GM21786 (cell line): ENCODE results near the gene FUNDC2.

Experiments used
- ATAC-seq: cut with Tn5 transposase; IDR thresholded peaks from one replicate; pipeline ENCODE4 v1.9.1; 2021; ENCODE audit not compliant: unreplicated experiment

Gene FUNDC2

DNA sequence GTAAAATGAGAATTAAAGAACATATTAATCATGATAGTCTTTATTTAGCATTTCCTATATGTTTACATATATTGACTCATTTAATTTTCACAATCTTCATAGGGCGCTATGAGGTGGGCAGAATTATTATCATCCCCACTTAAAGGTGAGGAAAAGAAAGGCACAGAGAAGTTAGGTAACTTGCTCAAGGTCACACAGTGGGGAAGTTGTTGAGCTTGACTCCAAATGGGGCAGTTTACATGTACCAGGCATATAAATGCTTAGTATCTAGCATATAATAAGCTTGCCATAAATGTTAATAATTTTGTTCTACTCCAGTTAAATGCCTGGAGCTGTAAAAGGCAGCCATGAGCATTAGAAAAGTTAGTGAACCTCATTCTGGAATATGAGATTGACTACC, 42.8 kb downstream of the FUNDC2 start:
- no peak for ATAC-seq

- no peak for ATAC-seq
Observed at GRCh38 chrX:155070038-155070437, 43.4 kb downstream of the FUNDC2 start.

GRCh38 chrX:155070663-155070974, 44.0 kb downstream of the FUNDC2 start:
- ATAC-seq, result peak; percentile 21

- peak; percentile 84 for ATAC-seq
Observed at GRCh38 chrX:155070975-155071693, 44.5 kb downstream of the FUNDC2 start, which contains the start of the genes BRCC3, CMC4 and MTCP1. Gene BRCC3 (plus strand): TSS chrX:155071508. CDS start chrX:155071528, 20 bp downstream. Gene CMC4 (minus strand): TSS chrX:155071136. CDS start chrX:155064023, 7,113 bp downstream. Gene MTCP1 (minus strand): TSS chrX:155071136. CDS start chrX:155066010, 5,126 bp downstream.

DNA sequence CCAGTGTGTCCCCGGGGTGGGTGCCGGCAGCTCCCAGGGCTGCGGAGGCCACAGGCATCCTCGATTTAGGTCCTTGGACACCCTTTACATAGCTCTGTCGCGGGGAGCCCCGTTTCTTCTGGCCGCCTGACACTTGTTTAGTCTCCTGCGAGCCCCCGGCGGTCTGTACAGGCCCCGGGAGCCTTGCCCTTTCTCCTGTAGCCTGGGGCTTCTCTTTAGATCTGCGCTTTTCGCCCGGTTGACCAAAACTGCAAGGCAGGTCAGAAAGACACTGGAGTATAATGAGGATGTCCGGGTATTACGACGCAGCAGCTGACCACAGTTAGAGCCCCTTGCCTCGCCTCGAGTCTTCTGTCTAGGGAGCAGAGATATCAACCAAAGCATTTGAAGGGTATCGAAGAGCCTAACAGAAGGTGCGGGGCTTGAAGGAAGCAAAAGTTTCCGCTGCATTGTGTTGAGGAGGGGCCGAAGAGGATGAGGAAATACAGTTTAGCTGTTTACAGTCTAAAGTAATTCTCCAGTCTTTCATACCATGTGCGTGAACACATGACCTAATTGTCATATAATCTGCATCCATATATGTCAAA, 45.1 kb downstream of the FUNDC2 start:
- no peak for ATAC-seq

- ATAC-seq, result no peak
Observed at GRCh38 chrX:155086202-155086840, 59.7 kb downstream of the FUNDC2 start.

DNA sequence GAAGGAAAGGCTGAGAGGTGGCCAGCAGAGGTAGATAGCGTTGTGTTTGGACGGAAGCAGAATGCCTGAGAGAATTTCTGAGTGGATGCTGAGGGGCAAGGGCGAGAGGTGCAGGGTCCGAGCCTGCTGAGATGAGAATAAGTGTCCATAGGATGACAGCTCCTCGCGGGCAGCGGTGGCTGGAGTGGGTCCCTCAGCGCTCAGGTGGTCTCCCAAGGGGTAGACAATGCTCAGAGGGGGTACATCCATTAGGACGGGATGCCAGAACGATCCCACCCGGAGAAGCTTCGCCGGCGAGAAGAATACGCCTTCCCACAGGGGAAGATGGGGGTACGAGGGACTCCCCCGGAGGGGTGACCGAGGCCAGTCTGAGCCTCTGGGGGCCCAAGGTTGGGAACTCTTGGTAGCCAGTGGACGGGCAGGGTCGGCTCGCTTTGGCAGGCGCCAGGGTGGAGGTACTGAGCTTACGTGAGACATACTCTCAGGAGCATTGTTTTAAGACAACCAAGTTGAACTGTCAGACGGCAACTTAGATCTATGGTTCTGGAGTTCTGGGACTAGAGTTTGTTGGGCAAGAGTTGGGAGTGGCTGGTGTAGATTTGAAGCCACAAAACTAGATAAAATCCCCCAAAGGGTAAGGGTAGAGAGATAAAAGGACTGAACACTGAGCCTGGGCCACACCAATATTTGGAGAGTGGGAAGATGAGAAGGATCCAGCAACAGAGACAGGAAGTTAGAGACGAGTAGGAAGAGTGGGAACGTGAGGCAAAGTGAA, 60.5 kb downstream of the FUNDC2 start:
- ATAC-seq, result no peak

GRCh38 chrX:155094468-155095061, 67.9 kb downstream of the FUNDC2 start:
- ATAC-seq, result no peak

GRCh38 chrX:155105919-155106318, 79.3 kb downstream of the FUNDC2 start:
- ATAC-seq, result no peak

DNA sequence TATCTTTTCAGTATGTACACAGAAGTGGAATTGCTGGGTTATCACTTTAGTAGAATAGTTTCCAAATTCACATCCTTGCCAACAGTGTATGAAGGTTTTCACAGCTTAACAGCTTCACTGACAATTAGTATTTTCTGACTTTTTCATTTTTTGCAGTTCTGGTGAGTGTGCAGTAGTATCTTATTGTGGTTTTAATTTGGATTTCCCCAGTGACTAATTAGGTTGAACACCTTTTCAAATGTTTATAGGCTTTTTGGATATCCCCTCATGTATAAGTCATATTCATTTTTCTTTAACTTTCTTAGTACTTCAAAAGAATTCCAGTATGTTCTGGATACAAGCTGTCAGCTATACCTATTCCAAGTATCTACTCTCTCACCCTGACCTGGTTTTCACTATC, 81.8 kb downstream of the FUNDC2 start:
- ATAC-seq, result no peak
